Mammary epithelial cell (primary cell): ENCODE measurements around the gene JUP.

ENCODE experiments used
- CTCF ChIP-seq, 2 donors: IDR thresholded peaks in 1 of 2; conservative IDR thresholded peaks in 1 of 2; 2 replicates each; pipeline ENCODE4 v1.5.1; 2011 to 2012; ENCODE audit warnings: inconsistent platforms in 2 of 2, low read length in 2 of 2, mild to moderate bottlenecking in 2 of 2, control low read depth in 1 of 2, low read depth in 1 of 2; ENCODE audit not compliant: insufficient read depth in 1 of 2; ENCODE audit errors: extremely low read depth in 1 of 2
- EZH2 ChIP-seq: IDR thresholded peaks from 2 replicates; pipeline ENCODE4 v1.6.1; 2012; ENCODE audit warnings: low read length, inconsistent platforms, borderline replicate concordance

DNA sequence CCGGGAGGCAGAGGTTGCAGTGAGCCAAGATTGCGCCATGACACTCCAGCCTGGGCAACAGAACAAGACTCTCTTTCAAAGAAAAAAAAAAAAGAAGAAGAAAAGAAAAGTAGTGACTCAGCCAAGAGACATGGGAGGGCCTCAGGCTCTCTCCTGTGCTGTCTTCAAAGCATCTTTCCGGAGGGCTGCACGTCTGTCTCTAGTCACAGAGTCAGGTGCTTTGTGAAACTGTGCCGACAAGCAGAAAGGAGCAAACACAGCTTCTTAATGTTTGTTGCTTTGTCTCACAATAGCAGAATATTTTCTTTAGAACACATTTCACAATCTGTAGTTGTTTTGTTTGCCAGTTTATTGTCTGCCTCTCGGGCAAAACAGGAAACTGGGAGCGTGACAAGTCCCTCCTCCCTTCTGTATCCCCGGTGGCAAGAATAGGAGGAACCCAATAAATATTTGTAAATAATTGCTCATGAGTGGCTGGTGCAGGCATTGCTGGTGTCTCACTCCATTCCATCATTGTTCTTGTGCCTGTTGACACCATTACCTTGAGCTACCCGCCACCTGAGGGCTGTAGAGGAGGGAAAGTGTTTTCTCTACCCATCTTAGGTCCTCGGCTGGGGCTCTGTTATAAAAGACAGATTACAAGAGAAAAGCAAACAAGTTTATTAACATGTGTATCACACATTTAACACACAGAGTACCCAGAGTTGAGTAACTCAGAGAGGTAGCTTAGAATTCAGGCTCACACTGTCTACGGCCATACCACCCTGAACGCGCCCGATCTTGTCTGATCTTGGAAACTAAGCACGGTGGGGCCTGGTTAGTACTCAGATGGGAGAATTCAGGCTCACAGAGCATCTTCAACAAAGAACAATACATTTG is 68.9 kb downstream of the JUP start:
- TF ChIP-seq CTCF (conservative IDR thresholded peaks at IDR 0.05 in 1 of 2, IDR thresholded peaks at IDR 0.05 in 1 of 2; ENCODE audit: extremely low read depth in 1 of 2, insufficient read depth in 1 of 2, low read depth in 1 of 2, low read length in 2 of 2), result no peak
- no peak for TF ChIP-seq EZH2
